Measurements from ENCODE around the gene TTYH2. TPM values are rescaled to one million over a fixed set of nuclear protein-coding genes. Genes with fewer than 3 reads are reported as not detected.
A peak's percentile ranks its signal among the peaks of the same experiment; 100 is the strongest.

TTYH2 gene
- total RNA-seq, 1 donor from 2014 or later = 0.69 TPM

DNA sequence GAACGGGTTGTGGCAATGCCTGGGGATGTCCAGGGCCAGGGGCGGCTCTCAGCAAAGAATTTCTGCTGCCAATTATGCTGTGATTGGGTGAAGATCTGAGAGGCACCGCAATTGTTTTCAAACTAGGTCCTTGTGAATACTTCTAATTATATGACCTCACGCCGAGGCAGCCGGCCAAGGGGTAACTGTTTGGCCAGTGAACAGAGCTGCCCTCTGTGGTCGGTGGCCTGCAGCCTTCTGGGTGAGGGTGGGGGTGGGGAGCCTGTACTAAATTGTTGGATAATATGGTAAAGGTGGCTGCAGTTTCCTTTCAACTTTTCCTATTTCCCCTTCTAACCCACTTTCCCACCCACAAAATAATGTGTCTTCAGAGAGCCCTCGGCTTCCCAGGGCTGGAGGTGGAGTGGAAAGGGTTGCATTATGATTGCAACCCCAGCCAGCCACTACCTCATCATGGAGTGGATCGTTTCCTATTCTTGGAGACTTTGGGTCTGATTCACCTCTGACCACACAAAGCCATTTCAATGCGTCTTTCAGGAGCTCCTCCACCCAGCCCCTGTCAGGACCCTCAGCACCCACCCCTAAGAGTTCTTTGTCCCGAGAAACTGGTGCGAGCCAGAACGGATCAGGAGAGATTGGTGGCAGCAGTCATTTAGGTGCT is 58.7 kb downstream of the TTYH2 start:
- TF ChIP-seq, protein P1, sequence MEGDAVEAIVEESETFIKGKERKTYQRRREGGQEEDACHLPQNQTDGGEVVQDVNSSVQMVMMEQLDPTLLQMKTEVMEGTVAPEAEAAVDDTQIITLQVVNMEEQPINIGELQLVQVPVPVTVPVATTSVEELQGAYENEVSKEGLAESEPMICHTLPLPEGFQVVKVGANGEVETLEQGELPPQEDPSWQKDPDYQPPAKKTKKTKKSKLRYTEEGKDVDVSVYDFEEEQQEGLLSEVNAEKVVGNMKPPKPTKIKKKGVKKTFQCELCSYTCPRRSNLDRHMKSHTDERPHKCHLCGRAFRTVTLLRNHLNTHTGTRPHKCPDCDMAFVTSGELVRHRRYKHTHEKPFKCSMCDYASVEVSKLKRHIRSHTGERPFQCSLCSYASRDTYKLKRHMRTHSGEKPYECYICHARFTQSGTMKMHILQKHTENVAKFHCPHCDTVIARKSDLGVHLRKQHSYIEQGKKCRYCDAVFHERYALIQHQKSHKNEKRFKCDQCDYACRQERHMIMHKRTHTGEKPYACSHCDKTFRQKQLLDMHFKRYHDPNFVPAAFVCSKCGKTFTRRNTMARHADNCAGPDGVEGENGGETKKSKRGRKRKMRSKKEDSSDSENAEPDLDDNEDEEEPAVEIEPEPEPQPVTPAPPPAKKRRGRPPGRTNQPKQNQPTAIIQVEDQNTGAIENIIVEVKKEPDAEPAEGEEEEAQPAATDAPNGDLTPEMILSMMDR (IDR thresholded peaks at IDR 0.05; ENCODE audit: unreplicated experiment) = no peak
- Mint-ChIP-seq H3K27ac (no peak overlapping the region), H3K4me1 (ENCODE audit: low read depth) (peaks cover 3% of the 10 kb centered on the region), H3K9me3 (ENCODE audit: low read depth) (no peaks in the 10 kb centered on the region), H3K4me3 (ENCODE audit: low read depth) (no peak overlapping the region), H3K27me3 (peaks cover 55% of the 10 kb centered on the region), H3K36me3 (ENCODE audit: insufficient read depth) (no peaks in the 10 kb centered on the region)
- DNase-seq (ENCODE audit: low spot score, unreplicated experiment) = no peak

DNA sequence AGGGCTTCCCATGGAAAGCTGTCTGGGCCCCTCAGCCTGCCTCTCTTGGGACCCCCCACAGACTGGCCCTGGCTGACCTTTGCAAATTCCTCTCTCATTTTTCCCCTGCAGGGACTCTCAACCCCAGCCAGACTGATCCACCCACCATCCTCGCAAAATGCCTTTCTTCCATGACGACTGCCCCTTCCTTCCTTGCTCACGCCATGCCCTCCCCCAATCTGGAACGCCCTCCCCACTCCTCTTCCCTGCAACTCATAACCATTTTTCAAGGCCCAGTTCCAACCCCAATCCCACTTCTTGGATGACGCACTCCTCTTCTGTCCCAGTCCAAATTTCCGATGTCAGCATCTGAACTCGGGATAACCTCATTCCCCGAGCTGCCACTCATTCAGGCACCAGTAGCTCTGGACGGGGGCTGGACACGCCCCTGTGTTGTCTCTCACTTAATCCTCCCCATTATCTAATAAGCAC is 59.4 kb downstream of the TTYH2 start:
- no peak for DNase-seq (ENCODE audit: low spot score, unreplicated experiment)
- Mint-ChIP-seq H3K9me3 (ENCODE audit: low read depth) (no peaks in the 10 kb centered on the region), H3K36me3 (ENCODE audit: insufficient read depth) (no peaks in the 10 kb centered on the region), H3K27me3 (peaks cover 53% of the 10 kb centered on the region), H3K27ac (no peak overlapping the region), H3K4me1 (ENCODE audit: low read depth) (peaks cover 3% of the 10 kb centered on the region), H3K4me3 (ENCODE audit: low read depth) (no peak overlapping the region)
- TF ChIP-seq, protein P1 (IDR thresholded peaks at IDR 0.05; ENCODE audit: unreplicated experiment) = no peak

DNA sequence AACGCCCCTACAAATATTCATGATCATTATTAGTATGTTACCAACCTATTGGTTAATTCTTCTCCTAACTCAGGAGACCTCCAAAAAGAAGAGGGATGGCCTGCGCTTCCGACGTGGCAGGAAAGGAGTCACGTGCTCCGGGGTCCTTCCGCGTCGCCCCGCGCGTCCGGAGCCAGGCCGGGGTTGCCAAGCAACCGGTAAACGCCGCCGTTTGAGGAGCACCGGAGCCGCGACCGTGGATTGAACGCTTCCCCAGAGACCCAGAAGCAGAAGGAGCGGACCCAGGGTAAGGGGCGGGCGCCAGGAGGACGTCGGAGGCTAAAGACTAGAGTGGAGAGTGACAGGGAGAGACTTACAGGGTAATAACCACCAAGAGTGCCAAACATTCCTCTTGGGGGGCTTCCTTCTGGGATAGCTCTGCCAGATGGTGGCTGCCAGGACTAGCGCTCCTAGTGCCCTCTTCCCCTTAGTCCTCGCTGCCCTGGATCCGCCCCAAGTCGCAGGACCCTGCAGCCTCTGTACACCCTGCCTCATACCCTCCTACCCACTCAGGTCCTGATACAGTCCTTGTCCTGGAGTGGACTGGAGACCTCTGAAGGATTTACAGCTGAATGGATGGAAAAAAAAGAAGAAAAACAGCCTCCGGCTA is 60.8 kb downstream of the TTYH2 start, which contains the start of gene DNAI2:
DNAI2 (plus strand) TSS at position 175 of the 649 bp plus-strand sequence. CDS start 7,584 bp downstream, outside the sequence.
- Mint-ChIP-seq H3K36me3 (ENCODE audit: insufficient read depth) (no peaks in the 10 kb centered on the region), H3K27ac (no peak within 1 kb of the TSS), H3K27me3 (peaks cover 49% of the 10 kb centered on the region), H3K4me1 (ENCODE audit: low read depth) (peaks cover 3% of the 10 kb centered on the region), H3K9me3 (ENCODE audit: low read depth) (no peaks in the 10 kb centered on the region), H3K4me3 (ENCODE audit: low read depth) (peak within 1 kb of the TSS; percentile 50)
- no peak for DNase-seq (ENCODE audit: low spot score, unreplicated experiment)
- TF ChIP-seq, protein P1 (IDR thresholded peaks at IDR 0.05; ENCODE audit: unreplicated experiment) = no peak

DNA sequence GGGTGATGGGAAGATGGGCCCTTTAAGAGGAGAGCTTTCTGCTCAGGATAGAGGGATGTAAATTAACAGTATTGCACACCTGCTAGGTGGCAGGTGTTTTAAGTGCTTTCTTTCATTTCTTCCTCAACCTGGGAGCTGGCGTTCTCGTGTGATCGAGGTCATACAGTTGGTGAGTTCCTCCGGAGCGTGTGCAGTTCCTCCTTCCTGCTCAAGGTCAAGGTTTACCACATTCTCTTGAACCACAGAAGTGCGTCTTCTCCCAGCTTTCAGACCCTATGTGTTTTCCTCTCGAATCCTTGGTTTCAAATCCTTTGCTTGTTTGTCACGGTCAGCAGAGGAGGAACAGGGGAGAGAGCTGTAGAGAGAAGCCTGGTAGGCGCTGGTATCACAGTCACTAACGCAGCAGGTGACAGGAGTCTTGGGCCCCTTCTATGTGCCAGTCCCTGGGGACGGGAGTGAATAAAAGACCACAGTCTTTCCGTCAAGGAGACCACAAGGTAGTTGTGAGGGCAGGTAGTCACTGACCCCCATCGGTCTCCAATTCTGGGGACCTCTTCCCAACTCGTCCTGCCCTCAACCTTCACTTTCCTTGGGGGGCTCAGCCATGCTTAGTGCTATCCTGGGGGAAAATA is 61.5 kb downstream of the TTYH2 start:
- H3K9me3 Mint-ChIP-seq (ENCODE audit: low read depth) = no peaks in the 10 kb centered on the region
- H3K4me1 Mint-ChIP-seq (ENCODE audit: low read depth) = peaks cover 3% of the 10 kb centered on the region
- TF ChIP-seq, protein P1 (IDR thresholded peaks at IDR 0.05; ENCODE audit: unreplicated experiment) = no peak
- peaks cover 49% of the 10 kb centered on the region for H3K27me3 Mint-ChIP-seq
- H3K36me3 Mint-ChIP-seq (ENCODE audit: insufficient read depth) = no peaks in the 10 kb centered on the region
- H3K27ac Mint-ChIP-seq = no peak overlapping the region
- H3K4me3 Mint-ChIP-seq (ENCODE audit: low read depth) = no peak overlapping the region
- DNase-seq (ENCODE audit: low spot score, unreplicated experiment) = no peak

DNA sequence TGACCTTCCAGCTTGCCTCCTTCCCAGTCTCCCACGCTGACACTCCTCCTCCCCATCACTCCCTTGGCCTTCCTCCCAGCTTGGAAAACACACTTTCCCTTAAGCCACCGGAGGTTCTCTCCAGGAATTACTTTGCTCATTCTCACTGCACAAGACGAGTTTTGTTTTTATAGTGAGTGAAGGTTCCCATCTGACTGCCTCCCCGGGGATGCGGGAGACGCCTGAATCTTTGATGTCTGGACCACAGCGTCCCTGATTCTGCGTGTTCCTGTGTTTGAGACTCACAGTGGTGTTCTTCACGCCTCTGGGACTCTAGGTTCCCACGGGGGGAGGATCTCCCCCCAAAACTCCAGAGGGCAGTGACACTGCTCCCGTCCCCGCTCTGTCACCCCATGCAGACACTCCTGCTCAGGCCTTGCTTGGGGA is 62.7 kb downstream of the TTYH2 start:
- DNase-seq (ENCODE audit: low spot score, unreplicated experiment) = no peak
- TF ChIP-seq, protein P1 (IDR thresholded peaks at IDR 0.05; ENCODE audit: unreplicated experiment) = no peak
- Mint-ChIP-seq H3K4me1 (ENCODE audit: low read depth) (peaks cover 3% of the 10 kb centered on the region), H3K4me3 (ENCODE audit: low read depth) (no peak overlapping the region), H3K9me3 (ENCODE audit: low read depth) (no peaks in the 10 kb centered on the region), H3K27ac (no peak overlapping the region), H3K36me3 (ENCODE audit: insufficient read depth) (no peaks in the 10 kb centered on the region), H3K27me3 (peaks cover 49% of the 10 kb centered on the region)
